GM13977 (cell line): ENCODE results near the gene GNLY.

Experiments used
- DNase-seq: peaks from one replicate; pipeline ENCODE4 v3.0.0; 2012; ENCODE audit warnings: low spot score
- CTCF ChIP-seq: IDR thresholded peaks from 2 replicates; pipeline ENCODE4 v1.5.1; 2012; ENCODE audit warnings: mild to moderate bottlenecking, control low read depth; ENCODE audit not compliant: insufficient read depth; ENCODE audit errors: extremely low read depth, missing control alignments
- in situ Hi-C: fragments of 300-500 bp; cut with MboI; formaldehyde crosslinking; loops from one replicate; pipeline ENCODE4 v1.12.0; 2022; ENCODE audit warnings: low sequenced_read_pairs, low pct_unique_long_range_greater_than_20kb, mixed read lengths, inconsistent platforms; ENCODE audit not compliant: unreplicated experiment

The GNLY gene

GRCh38 chr2:85702800-85703199, 8.6 kb downstream of the GNLY start:
- no peak for DNase-seq
- in situ Hi-C loops, result no loop called here
- TF ChIP-seq CTCF, result no peak

DNA sequence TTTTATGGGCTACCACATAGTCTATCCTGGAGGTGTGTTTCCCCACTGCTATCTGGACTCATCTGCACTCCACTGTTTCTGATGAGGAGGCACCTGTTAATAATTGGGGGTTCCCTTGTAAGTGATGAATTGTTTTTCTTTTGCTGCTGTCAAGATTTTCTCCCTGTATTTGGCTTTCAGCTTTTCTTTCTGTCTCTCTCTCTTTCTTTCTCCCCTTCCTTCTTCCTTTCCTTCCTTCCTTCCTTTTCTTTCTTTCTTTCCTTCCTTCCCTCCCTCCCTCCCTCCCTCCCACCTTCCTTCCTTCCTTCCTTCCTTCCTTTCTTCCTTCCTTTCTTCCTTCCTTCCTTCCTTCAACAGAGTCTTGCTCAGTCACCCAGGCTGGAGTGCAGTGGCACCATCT, 9.2 kb downstream of the GNLY start:
- no peak for DNase-seq
- no peak for TF ChIP-seq CTCF
- in situ Hi-C loops, result no loop called here

GRCh38 chr2:85704038-85704437, 9.9 kb downstream of the GNLY start:
- no peak for TF ChIP-seq CTCF
- DNase-seq, result no peak
- in situ Hi-C loops, result no loop called here

- TF ChIP-seq CTCF, result no peak
- in situ Hi-C loops, result no loop called here
- DNase-seq, result peak; percentile 48
These were observed 10.9 kb downstream of the GNLY start for GRCh38 chr2:85704800-85705679.

- TF ChIP-seq CTCF, result no peak
- in situ Hi-C loops, result no loop called here
- no peak for DNase-seq
These were observed 11.5 kb downstream of the GNLY start for GRCh38 chr2:85705680-85706039.

- in situ Hi-C loops, result no loop called here
- DNase-seq, result no peak
- no peak for TF ChIP-seq CTCF
These were observed 11.9 kb downstream of the GNLY start for GRCh38 chr2:85706063-85706462.
